ENCODE data around the gene SNX5. TPM values are rescaled to one million over a fixed set of nuclear protein-coding genes. Genes with fewer than 3 reads are reported as not detected.

Gene SNX5
- total and polyA plus RNA-seq, 2 of the 13 experiments (the other 11 are each of a cell fraction or from before 2014, with no cell fraction given): 664 to 1,040 TPM

GRCh38 chr20:17917832-17918618, 50.6 kb downstream of the SNX5 start (continued):
- TF ChIP-seq ZBTB37 (CRISPR knock-in tag; IDR thresholded peaks at IDR 0.05) (no peak), ELF3 (CRISPR knock-in tag; IDR thresholded peaks at IDR 0.05) (no peak), RBM39 (IDR thresholded peaks at IDR 0.05; ENCODE audit: low read depth, low read length, poor library complexity, severe bottlenecking) (no peak), U2AF1 (optimal IDR thresholded peaks at IDR 0.05; ENCODE audit: low read depth, low read length) (no peak), ZNF235 (CRISPR knock-in tag; IDR thresholded peaks at IDR 0.05; ENCODE audit: borderline replicate concordance) (no peak), TMF1 (CRISPR knock-in tag; IDR thresholded peaks at IDR 0.05; ENCODE audit: low read depth) (no peak), TEAD3 (CRISPR knock-in tag; optimal IDR thresholded peaks at IDR 0.05; ENCODE audit: borderline replicate concordance) (peak; percentile 93), ZNF615 (CRISPR knock-in tag; IDR thresholded peaks at IDR 0.05; ENCODE audit: borderline replicate concordance) (no peak), ZFP36 (IDR thresholded peaks at IDR 0.05; ENCODE audit: borderline replicate concordance, low read depth, low read length, partially characterized antibody) (no peak), YEATS2 (CRISPR knock-in tag; IDR thresholded peaks at IDR 0.05; ENCODE audit: borderline replicate concordance) (no peak), SMC3 (IDR thresholded peaks at IDR 0.05; ENCODE audit: low read length) (no peak), ATF2 (CRISPR knock-in tag; IDR thresholded peaks at IDR 0.05) (0 out of 2 replicates have a peak, but pooled peaks have one; percentile 29), FOXA3 (CRISPR knock-in tag; IDR thresholded peaks at IDR 0.05) (peak; percentile 95), ZNF589 (CRISPR knock-in tag; conservative IDR thresholded peaks at IDR 0.05) (no peak)
- TF ChIP-seq, protein P1, sequence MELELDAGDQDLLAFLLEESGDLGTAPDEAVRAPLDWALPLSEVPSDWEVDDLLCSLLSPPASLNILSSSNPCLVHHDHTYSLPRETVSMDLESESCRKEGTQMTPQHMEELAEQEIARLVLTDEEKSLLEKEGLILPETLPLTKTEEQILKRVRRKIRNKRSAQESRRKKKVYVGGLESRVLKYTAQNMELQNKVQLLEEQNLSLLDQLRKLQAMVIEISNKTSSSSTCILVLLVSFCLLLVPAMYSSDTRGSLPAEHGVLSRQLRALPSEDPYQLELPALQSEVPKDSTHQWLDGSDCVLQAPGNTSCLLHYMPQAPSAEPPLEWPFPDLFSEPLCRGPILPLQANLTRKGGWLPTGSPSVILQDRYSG (CRISPR knock-in tag; IDR thresholded peaks at IDR 0.05): no peak
- TF ChIP-seq, protein P2, sequence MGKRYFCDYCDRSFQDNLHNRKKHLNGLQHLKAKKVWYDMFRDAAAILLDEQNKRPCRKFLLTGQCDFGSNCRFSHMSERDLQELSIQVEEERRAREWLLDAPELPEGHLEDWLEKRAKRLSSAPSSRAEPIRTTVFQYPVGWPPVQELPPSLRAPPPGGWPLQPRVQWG (CRISPR knock-in tag; IDR thresholded peaks at IDR 0.05; ENCODE audit: borderline replicate concordance, low read depth): no peak
- TF ChIP-seq, protein P3, sequence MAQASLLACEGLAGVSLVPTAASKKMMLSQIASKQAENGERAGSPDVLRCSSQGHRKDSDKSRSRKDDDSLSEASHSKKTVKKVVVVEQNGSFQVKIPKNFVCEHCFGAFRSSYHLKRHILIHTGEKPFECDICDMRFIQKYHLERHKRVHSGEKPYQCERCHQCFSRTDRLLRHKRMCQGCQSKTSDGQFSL (CRISPR knock-in tag; IDR thresholded peaks at IDR 0.05): no peak
- TF ChIP-seq, protein P4, sequence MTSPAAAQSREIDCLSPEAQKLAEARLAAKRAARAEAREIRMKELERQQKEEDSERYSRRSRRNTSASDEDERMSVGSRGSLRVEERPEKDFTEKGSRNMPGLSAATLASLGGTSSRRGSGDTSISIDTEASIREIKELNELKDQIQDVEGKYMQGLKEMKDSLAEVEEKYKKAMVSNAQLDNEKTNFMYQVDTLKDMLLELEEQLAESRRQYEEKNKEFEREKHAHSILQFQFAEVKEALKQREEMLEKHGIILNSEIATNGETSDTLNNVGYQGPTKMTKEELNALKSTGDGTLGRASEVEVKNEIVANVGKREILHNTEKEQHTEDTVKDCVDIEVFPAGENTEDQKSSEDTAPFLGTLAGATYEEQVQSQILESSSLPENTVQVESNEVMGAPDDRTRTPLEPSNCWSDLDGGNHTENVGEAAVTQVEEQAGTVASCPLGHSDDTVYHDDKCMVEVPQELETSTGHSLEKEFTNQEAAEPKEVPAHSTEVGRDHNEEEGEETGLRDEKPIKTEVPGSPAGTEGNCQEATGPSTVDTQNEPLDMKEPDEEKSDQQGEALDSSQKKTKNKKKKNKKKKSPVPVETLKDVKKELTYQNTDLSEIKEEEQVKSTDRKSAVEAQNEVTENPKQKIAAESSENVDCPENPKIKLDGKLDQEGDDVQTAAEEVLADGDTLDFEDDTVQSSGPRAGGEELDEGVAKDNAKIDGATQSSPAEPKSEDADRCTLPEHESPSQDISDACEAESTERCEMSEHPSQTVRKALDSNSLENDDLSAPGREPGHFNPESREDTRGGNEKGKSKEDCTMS (CRISPR knock-in tag; conservative IDR thresholded peaks at IDR 0.05): no peak
- TF ChIP-seq, protein P5, sequence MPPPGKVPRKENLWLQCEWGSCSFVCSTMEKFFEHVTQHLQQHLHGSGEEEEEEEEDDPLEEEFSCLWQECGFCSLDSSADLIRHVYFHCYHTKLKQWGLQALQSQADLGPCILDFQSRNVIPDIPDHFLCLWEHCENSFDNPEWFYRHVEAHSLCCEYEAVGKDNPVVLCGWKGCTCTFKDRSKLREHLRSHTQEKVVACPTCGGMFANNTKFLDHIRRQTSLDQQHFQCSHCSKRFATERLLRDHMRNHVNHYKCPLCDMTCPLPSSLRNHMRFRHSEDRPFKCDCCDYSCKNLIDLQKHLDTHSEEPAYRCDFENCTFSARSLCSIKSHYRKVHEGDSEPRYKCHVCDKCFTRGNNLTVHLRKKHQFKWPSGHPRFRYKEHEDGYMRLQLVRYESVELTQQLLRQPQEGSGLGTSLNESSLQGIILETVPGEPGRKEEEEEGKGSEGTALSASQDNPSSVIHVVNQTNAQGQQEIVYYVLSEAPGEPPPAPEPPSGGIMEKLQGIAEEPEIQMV (CRISPR knock-in tag; IDR thresholded peaks at IDR 0.05; ENCODE audit: low read depth): no peak
